CD4-positive, alpha-beta T cell treated with Interleukin-1 beta for 1 hour (primary cell): Measurements from ENCODE around the gene TLE1.

Experiments used
- DNase-seq, 2 donors: peaks; one replicate each; pipeline ENCODE4 v3.0.0-alpha.2; 2020 to 2022

TLE1 gene

DNA sequence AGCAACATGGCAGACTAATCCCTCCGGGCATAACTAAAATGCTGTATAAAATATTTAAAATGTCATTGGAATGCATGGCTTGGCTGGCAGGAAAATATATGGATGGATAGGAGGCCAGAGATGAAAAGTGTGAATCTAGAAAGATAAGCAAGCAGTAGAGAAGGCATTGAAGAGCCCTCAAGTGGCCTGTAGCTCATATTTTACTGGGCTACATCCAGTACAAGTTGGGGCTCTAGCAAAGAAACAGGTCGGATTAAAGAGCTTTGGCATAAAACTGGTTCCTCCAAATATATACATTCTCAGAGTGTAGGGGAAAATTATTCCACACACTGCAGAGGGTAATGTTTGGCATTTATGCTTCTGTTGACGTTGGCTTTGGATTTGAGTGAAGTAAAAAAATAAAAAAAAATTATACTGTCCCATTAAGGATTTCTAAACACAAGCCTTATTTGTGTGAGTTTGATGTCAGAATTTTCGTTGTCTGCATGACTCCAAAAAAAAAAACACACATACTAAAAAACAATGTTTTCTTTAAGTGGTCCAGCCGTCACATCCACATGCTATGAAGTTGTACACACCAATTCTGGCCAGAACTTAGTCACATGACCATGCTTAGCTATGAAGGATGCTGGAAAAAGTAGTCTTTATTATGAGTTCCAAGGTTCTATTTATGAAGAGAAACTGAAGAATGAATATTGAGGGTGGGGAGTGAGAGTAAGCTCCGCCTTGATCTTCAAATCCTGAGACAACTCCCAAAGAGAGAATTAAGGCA, 147.0 kb downstream of the TLE1 start:
- DNase-seq, result no peak

DNA sequence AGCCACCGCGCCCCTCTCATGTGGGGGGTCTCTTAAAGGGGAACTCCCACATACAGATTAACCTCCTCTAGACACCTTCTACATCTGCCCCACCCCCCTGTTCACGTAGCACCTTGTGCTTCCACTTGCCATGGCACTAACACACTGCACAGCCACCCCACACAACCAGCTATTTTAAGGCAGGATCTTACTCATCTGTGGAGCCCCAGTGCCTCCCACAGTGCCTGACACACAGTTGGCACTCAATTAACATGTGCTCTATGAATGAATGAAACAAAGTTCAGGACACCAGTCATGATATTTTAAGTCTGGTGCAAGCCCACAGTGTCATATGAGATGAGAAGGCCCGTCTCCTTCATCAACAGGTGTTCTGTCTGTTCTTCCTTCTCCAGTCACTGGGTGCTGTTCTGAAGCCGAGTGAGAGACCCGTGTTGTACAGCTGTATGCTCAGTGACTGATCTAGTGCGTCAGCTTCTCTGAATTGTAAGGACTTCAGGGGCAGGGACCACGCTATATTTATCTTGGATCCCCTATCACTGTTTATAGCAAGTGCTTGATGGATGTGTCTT, 149.1 kb downstream of the TLE1 start:
- no peak for DNase-seq

DNA sequence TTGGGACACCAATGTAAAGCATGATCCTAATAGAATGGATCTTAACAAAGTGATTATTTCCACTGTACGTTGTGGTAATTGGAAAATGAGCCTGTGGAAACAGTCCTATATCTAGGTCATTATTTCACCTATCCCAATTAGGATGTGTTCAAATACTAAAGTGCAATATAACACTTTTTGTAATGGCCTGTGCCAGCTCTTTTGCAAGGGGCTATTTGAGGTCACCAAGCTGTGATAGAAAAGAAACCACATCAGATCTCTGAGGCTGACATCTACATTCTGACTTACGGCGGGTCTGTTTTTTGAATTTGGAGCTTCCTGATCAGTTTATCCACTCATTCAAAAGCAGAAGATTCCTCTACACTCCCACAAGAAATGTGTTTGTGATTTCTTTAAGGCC, 150.0 kb downstream of the TLE1 start:
- no peak for DNase-seq

DNA sequence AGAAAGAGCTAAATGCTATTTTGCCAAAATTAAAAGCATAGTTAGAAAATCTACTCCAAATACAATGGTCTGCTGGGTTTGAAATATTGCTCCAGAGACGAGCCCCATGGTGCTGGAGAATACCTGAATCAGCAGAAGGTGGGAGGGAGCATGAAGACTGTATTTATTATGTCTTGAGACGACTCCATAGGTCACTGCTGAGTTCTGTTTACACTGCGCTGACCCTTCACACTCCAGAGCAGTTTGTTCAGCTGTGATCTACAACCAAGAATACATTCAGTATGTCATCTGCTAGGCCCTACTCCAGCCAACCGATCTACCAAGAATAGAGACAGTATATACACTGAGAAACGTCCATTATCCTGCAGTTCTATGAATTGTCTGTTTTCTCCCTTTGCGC, 150.5 kb downstream of the TLE1 start:
- no peak for DNase-seq

DNA sequence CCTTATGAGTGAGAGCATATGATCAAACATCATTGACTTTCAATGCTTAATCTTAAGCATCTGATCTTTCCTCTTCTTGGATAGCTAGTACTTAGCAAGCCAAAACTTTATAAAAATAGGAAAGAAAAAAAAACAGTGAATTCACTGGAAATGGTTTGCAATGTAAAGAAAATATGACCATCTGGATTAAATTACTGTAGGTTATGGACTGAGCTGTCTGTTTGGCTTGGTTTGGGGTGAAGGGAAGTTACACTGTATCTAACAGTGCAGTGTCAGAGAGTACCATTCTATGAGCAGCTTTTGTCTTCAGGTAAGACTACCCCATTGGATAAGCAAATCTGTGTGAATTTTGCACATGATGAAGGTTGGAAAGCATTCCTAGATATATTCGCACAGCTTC, 151.4 kb downstream of the TLE1 start:
- no peak for DNase-seq

DNA sequence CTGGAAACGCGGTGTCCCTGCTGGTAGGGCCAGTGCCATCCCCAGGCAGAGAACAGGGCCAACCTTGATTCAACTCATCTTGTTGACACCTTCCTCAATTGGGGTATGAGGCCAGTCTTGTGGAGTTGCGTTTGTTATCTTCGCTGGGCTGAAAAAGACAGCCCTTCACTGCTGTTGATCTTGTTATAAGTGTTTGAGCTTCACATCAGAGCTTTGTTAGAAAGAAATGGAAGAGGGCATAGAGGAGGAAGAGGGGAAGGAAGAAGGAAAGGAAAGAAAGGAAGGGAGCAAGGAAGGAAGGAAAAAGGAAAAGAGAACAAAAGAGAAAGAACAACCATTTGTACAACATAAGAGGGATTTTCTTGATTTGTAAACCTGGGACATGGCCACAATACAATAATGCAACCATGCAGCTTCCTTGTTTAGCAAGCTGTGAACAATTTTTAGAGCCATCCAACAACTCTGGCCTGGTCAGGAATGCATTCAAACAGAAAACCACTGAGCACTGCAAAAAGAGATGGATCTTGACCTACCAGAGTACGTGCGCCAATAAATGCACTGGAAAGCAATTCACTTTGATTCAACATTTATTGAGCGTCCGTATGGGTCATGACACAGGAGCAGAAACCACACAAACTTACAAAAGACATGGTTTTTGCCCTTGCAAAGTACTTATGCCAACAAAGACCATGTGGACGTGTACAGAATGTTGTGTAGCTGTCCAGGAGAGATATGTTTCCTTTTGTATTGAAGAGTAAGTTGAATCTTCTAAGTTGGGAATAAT, 152.9 kb downstream of the TLE1 start:
- DNase-seq, result no peak

DNA sequence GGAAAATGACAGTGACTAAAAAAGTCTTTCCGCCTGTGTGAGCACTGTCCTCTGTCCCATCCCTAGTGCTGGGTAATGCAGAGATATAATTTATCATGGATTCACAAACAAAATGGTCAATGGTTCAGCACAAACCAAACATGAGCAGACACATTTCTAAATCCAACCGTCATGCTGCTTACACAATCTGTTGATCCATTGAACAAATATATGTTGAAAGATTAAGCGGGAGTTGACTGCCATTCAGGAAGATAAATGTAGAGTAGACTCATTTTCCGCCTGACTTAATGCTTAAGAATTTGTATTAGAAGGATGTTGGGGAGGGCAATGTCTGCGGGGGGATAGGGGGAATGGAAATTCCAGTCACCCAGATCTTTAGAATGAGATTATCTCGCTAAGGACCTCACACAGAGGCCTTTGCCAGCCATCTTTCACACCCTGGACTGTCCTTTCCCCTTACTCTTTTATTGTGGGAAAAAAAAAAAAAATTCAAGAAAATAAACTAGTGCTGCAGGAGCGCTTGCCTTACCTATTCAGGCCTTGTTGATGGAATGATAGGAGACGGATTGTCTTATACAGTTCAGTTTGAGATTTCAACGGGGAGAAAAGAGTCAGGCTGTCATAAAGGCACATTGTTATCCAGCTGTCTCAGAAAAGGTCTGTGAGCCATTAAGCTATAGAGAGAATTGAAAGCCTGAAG, 153.7 kb downstream of the TLE1 start:
- DNase-seq, result no peak

DNA sequence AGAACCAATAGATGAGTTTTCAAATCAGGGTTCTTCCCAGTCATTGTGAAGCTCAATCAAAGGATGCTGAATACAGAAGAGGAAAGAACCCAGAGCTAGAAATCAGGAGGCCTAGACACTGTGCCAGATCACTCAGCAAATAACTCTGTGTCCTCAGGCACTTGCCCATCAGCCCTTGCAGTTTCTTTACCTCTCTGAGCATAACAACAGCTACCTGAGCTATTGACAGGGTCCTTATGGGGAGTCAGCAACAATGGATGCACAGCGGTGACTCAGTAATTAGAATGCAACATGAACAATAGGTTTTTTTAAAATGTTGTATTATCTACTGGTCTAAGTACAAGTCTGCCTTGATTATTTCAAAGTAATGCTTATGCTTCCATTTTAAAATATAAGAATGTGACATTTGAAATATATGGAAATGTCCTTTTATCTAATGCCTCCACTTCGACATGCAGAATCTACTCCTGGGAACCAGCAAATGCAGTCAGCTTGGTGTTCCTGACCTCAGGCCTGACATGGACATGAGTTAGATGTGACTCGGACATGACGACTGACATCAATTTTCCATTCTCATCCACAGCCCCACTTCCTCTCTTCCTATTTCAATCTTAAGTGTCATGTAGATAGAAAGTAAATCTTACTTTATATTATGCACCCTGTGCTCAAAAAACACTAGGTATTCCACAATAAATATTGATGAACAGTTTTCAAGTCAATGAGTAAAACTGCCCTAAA, 155.0 kb downstream of the TLE1 start:
- DNase-seq, result no peak
